HG02981 (cell line): ENCODE data around the gene DBNDD2.

Experiments used
- ATAC-seq: cut with Tn5 transposase; IDR thresholded peaks from one replicate; pipeline ENCODE4 v1.9.1; 2021; ENCODE audit warnings: mild to moderate bottlenecking, moderate library complexity; ENCODE audit not compliant: unreplicated experiment

Gene DBNDD2, protein sequence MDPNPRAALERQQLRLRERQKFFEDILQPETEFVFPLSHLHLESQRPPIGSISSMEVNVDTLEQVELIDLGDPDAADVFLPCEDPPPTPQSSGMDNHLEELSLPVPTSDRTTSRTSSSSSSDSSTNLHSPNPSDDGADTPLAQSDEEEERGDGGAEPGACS

GRCh38 chr20:45407783-45408645, at the start of gene DBNDD2:
Gene DBNDD2, plus strand, starts transcription at chr20:45408289. Its CDS starts 179 bp downstream, at chr20:45408468.
- ATAC-seq, result no peak

DNA sequence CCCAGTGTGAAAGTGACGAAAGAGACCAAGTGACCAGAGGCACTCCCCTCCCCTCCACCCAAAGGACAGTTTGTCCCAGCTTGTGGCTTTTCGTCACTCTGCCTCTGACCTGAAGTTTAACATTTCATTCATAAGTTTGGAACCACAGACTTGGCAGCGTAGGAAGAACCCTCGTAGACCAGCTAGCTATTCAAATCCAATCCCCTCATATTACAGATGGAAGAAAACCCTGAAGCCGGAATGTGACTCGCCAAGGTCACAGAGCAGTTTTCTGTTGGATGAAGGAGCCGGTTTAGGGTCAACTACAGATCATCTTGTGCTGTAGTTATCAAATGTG, 49.1 kb upstream of the DBNDD2 start:
- ATAC-seq, result no peak

DNA sequence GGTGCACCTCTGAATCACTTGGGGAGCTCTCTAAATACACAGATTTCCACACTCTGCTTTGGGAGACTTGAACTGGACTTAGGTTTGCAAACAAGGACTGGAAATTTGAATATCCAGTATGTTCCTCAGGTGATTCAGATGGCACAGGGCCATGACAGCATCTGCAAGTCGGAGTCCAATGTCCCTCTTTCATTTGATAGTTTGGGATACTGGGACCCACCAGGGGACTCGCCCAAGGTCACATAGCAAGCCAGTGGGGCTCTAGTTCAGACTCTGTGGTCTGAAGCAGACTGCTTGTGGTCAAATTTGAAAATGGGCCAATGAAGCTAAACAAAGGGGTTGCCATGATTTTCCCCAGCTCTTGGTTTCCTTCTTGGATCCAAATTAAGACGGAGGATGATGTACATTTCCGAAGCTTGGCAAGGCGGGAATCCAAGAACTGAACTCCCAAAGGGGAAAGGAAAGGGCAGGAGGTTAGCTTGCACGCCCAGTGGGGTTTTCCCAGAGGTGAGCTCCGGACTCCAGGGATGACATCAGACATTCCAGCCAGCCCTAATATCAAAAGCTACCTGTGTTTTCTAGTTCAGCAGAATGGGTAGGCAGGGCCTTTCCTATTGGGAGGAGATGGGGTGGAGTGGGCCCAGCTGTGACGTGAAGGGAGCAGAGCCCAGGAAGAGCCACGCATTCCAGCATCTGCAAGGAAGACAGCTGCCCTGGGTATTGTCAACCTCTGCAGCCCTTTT, 48.5 kb upstream of the DBNDD2 start:
- ATAC-seq, result no peak

DNA sequence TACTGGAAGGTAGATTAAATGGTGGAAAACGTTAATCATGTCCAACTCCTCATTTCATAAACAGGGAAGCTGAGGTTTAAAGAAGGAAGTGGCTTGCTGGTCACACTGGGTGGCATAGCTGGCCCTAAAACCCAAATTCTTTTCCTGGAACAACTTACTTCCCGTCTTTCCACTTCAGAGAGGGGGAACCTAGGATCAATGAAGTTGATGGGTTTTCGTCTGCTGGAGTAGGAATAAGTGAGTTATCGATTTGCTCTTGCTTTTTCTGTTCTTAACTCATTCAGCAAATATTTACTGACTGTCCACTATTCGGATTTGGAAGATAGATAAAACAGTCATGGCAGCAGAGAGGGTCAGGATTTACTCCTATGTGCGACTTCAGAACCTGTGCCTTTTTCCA, 46.3 kb upstream of the DBNDD2 start:
- ATAC-seq, result no peak

DNA sequence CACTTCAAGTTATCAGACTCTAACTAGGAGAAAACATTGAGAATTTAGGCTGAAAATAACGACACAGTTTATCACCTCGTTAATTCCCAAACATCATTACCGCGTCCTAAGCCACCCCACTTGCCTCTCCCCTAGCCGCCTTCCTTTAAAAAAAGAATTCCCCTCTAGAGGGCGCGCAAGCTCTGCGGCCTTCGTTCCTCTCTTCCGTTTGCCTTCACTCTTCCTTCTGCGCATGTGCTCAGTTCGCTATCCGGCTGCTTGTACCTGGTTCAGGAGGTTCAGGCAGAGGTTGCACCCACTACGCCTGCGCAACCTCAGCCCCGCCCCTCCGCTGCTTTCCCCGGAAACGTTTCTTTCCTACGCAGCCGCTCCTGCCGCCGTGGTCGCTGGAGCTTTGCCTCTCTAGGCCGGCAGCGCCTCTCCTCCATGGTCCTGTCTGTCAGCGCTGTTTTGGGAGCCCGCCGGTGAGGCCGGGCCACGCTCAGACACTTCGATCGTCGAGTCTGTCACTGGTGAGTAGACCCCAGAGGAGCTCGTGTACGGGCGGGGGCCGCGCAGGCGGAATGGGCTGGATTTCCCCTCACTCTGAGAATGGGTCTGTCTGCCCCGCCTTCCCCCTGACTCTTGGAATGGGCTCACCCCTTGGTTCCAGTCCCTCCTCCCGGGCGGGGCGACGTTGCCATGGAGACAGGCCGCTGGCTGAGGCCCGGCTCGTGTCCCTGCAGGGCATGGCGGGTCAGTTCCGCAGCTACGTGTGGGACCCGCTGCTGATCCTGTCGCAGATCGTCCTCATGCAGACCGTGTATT, 45.1 kb upstream of the DBNDD2 start, which contains the start of gene SYS1:
SYS1 (plus strand) TSS at position 353 of the 807 bp plus-strand sequence; CDS start at position 729, 376 bp downstream.
- peak; percentile 83 for ATAC-seq

DNA sequence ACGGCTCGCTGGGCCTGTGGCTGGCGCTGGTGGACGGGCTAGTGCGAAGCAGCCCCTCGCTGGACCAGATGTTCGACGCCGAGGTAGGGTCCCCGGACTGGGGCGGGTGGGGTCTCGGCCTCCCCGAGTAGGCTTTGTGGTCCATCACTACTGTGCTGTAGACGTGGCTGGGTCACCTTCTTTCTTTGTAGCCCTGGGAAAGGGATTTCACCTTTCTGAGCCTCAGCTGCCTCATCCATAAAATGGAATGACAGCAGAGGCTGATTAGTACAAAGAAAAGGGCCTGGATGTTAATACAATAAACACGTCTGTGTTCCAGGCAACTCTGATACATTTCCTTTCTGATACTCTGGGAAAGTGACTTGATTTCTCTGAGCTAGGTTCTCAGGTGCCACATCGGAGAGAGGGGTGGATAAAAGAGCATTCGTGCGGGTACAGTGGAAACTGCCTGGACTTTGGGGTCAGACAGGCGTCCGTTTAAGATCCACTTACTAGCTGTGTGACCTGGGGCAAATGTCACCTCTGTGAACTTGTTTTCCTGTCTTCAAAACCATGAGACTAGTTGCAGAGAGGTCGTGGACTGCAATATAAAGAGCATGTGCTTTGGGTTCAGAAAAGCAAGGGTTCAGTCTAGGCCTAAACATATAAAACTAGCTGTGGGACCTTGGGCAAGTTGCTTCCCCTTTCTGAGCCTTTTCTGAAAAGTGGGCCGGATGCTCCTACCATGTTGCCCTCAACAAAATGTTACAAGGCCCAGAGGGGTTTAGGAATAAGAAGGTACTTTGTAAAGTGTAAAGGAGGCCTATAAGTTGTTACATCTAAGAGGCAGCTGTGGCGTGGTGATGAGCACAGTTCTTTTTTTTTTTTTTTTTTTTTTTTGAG, 44.2 kb upstream of the DBNDD2 start:
- no peak for ATAC-seq

- no peak for ATAC-seq
Observed at GRCh38 chr20:45365444-45365970, 42.6 kb upstream of the DBNDD2 start.

DNA sequence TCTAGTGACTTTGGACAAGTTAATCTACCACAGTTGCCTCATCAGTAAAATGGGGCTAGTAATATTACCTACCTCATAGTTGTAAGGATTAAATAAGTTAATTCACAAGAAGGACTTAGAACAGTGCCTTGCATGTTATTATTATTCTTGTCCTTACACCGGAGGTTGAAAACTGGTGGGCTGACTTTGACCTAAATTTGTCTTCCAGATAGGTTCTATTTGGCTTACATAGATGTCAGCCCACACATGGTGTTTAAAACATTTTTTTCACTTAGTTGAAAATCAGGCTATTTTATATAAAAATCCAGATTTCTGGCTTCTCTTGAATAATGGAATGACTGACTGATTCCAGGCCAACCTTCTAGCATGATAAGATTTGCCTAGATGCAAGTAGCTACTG, 41.9 kb upstream of the DBNDD2 start:
- ATAC-seq, result no peak

GRCh38 chr20:45366631-45367030, 41.5 kb upstream of the DBNDD2 start:
- no peak for ATAC-seq

DNA sequence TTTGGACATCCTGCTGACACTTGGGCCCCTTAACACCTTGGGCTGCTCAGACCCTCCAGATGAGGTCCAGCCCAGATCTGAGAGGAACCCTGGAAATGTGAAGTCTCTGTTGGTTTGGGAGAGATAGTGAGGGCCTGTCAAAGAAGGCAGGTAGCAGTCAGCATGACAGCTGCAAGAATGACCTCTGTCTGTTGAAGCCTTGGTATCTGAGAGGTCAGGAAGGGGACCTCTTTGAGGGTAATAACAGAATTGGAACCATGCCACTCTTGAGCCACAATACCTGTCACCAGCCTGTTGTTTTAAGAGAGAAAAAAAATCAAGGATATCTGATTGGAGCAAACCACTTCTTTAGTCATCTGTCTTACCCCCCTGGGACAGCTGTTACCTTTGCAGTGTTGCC, 41.0 kb upstream of the DBNDD2 start:
- ATAC-seq, result no peak

DNA sequence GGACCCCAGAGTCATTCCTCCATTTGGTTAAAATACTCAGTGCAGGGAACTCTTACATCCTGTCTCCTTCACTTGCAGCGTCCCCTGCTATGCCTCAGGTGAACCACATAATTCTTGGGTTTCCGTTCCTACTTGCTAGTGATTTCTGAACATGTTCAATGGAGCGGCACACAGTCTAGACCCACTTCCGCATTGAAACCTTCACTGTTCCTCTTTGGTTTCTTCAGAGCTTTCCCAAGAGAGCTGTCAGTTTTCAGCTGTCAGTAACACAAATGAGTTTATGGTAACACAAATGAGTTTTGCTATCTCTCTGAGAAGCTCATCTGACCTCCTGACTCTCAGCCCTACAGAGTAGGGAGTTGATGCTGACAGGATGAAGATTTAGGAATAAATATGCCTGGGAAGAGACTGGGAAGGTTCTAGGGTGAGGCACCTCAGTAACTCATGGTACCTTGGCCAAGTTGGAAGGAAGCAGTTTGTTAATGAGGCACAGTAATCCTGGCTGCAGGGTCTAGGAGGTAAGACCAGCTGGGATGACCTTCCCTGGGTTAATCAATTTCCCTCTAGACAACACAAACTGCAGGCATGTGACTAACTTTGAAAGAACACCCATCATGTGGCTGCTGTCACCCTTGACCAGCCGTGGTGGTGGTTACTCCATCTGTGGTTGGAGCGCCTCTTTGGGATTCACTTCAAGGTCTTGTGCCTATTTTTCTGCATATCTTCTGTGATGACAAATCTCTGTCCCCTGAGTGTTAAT, 39.7 kb upstream of the DBNDD2 start:
- peak; percentile 72 for ATAC-seq

DNA sequence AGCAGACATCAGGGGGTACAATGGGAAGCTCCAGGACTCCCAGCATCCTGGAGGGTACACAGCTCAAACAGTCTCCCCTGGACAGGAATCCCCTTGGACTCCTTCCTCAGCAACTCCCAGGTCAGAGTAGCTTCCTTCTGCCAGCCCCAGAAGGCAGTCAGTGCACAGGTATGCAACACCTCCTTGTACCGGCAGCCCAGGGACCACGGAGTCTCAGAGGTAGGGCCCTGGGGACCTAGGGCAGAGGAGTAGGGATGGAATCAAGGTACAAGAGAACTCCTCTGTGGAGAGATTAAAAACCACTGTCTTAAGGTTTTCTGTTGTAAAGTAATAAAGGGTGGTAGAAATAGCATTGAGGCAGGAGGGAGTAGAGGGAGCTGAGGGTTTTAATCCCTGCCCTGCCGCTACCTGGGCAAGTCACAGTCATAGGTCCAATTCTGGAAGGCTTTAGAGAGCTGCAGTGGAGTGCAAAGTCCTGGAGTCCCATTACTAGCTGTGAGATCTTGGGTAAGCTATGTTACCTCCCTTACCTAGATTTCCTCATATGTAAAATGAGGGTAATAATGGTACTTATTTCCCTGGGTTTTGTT, 37.4 kb upstream of the DBNDD2 start:
- no peak for ATAC-seq

- no peak for ATAC-seq
Observed at GRCh38 chr20:45372241-45372640, 35.8 kb upstream of the DBNDD2 start.

- no peak for ATAC-seq
Observed at GRCh38 chr20:45372646-45373352, 35.3 kb upstream of the DBNDD2 start.

- ATAC-seq, result peak; percentile 63
Observed at GRCh38 chr20:45373353-45374100, 34.6 kb upstream of the DBNDD2 start.

DNA sequence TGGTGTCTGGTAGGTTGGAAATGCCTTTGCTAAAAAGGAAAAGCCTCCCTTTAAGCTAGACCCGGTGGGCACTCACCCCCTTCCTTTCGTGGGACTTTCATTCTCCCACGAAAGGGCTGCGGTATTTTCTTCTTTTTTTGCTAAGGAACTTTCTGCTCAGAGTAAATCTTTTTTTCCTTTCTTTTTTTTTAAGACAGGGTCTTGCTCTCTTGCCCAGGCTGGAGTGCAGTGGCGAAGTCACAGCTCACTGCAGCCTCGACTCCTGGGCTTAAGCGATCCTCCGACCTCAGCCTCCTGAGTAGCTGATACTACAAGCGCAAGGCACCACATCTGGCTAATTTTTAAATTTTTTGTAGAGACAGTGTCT, 34.0 kb upstream of the DBNDD2 start:
- ATAC-seq, result no peak

GRCh38 chr20:45374966-45375365, 33.1 kb upstream of the DBNDD2 start:
- ATAC-seq, result no peak
